Measurements from ENCODE around the gene DMD. TPM values are rescaled to one million over a fixed set of nuclear protein-coding genes. Genes with fewer than 3 reads are reported as not detected.
"Not testable (repeated sequence)": the region's sequence is repeated elsewhere in the genome, so short reads cannot be mapped to it uniquely, and the experiment has no call there.

Gene DMD
- total and polyA plus RNA-seq, 2 donors: 48.8 to 257 TPM

DNA sequence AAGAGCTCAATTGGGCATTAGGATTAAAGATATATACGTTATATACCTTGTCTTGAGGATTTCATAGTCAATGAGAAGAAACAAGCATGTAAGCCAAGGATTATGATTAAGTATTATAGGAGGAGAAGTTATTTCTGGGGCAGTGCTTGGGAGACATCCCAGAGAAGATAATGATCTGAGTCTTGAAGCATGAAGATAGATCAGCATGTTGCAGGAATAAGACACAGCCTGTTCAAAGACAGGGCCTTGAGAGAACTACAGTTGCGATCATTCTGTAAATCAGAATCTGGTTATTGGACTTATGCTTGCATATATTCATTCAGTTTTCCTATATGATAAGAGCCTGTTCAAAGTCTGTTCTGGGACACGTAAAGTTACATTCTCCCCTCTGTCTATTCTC, 1277.3 kb downstream of the DMD start:
- H3K4me1 ChIP-seq (ENCODE audit: insufficient read depth): no peaks in the 10 kb centered on the region
- H3K27ac ChIP-seq (ENCODE audit: low read depth): no peak overlapping the region
- no peaks in the 10 kb centered on the region for H3K36me3 ChIP-seq (ENCODE audit: insufficient read depth)
- no peak overlapping the region for H3K4me3 ChIP-seq (ENCODE audit: low read depth, low read length)
- 86% methylated on average over 3 of the region's 3 CpGs for WGBS
- no peak for DNase-seq (ENCODE audit: extremely low spot score)

DNA sequence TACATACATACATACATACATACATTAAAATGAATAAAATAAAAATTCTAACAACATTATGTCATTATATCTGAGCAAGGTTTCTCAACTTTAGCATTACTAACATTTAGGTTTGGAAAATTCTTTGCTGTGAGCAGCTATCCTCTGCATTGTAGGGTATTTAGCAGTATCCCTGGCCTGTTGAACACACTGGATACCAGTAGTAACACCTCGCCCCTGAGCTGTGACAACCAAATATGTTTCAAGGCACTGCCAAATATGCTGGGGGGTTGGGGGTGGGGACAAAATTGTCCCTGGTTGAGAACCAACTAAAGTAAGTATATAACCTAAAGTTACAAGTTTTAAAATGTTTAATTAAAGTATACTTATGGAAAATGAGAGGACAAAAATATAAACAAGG, 1278.6 kb downstream of the DMD start:
- DNase-seq (ENCODE audit: extremely low spot score): no peak
- H3K4me1 ChIP-seq (ENCODE audit: insufficient read depth): no peaks in the 10 kb centered on the region
- no peak overlapping the region for H3K4me3 ChIP-seq (ENCODE audit: low read depth, low read length)
- 88% methylated on average over 1 of the region's 1 CpG for WGBS
- no peaks in the 10 kb centered on the region for H3K36me3 ChIP-seq (ENCODE audit: insufficient read depth)
- no peak overlapping the region for H3K27ac ChIP-seq (ENCODE audit: low read depth)

DNA sequence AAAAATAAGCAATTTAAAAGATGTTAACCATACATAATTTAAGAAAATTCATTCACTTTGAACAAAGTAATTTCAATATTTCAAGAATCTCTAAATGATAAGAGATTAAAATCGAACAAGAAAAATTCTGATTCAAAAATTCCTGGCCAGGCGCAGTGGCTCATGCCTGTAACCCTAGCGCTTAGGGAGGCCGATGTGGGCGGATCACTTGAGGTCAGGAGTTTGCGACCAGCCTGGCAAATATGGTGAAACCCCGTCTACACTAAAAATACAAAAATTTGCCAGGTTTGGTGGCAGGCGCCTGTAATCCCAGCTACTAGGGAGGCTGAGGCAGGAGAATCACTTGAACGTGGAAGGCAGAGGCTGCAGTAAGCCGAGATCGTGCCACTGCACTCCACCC, 1279.0 kb downstream of the DMD start:
- not testable (repeated sequence) for H3K4me3 ChIP-seq (ENCODE audit: low read depth, low read length); H3K36me3 ChIP-seq (ENCODE audit: insufficient read depth); H3K27ac ChIP-seq (ENCODE audit: low read depth); H3K4me1 ChIP-seq (ENCODE audit: insufficient read depth); DNase-seq (ENCODE audit: extremely low spot score)
- WGBS: 97% methylated on average over 11 of the region's 11 CpGs

DNA sequence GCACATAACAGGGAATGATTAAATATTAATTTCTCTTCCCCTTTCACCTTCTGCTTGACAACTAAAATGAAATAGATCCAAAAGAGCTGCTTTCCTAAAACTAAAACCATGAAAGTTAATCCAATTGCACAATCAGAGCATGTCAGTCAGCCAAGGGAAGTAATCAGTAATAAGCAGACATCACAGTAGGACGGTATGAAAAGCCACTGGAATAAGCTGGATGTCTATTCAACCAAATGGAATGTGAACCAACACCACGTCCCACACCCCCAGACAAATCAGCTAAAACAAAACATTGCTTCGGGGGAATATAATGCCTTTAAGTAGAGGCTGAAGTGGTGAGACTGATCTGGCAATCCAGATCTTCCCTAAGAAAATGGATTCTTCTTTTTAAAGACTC, 1280.1 kb downstream of the DMD start:
- WGBS: 54% methylated on average over 3 of the region's 3 CpGs
- H3K36me3 ChIP-seq (ENCODE audit: insufficient read depth): no peaks in the 10 kb centered on the region
- H3K4me3 ChIP-seq (ENCODE audit: low read depth, low read length): no peak overlapping the region
- no peaks in the 10 kb centered on the region for H3K4me1 ChIP-seq (ENCODE audit: insufficient read depth)
- H3K27ac ChIP-seq (ENCODE audit: low read depth): no peak overlapping the region
- no peak for DNase-seq (ENCODE audit: extremely low spot score)

DNA sequence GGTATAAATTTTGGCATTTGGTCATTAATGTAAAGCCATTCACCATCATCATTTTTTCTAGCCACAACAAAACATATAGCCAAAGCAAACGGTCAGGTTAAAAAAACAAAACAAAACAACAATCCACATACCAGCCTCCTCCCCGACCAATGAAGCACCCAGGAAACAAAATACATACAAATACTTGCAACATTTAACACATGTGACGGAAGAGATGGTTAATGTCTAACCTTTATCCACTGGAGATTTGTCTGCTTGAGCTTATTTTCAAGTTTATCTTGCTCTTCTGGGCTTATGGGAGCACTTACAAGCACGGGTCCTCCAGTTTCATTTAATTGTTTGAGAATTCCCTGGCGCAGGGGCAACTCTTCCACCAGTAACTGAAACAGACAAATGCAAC, 1282.0 kb downstream of the DMD start:
- WGBS: 82% methylated on average over 5 of the region's 5 CpGs

DNA sequence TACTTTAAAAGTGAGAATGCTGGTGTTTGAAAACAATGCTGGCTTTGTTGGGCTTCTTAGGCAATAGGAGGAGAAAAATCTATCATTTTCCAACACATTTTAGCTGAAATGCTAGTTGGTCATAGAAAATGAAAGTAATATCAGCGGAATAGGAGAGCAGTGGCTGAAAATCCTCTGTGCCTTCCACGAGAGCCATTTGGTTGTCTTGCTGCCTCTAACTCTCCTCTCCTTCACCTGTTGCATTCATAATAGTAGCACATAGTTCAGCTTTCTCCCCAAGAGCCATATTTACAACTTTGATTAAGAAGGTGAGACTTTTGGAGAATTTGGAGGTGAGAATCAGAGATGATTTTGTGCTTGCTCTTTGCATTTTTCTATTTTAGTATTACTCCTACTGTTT, 1290.1 kb downstream of the DMD start:
- DNase-seq (ENCODE audit: extremely low spot score): no peak
- no peak overlapping the region for H3K4me3 ChIP-seq (ENCODE audit: low read depth, low read length)
- no peak overlapping the region for H3K27ac ChIP-seq (ENCODE audit: low read depth)
- 95% methylated on average over 2 of the region's 2 CpGs for WGBS
- no peaks in the 10 kb centered on the region for H3K36me3 ChIP-seq (ENCODE audit: insufficient read depth)
- no peaks in the 10 kb centered on the region for H3K4me1 ChIP-seq (ENCODE audit: insufficient read depth)

More for the DNA sequence above, 1282.0 kb downstream of the DMD start:
- Histone ChIP-seq H3K27ac (ENCODE audit: low read depth) (no peak overlapping the region), H3K36me3 (ENCODE audit: insufficient read depth) (no peaks in the 10 kb centered on the region), H3K4me1 (ENCODE audit: insufficient read depth) (no peaks in the 10 kb centered on the region), H3K4me3 (ENCODE audit: low read depth, low read length) (no peak overlapping the region)
- no peak for DNase-seq (ENCODE audit: extremely low spot score)

DNA sequence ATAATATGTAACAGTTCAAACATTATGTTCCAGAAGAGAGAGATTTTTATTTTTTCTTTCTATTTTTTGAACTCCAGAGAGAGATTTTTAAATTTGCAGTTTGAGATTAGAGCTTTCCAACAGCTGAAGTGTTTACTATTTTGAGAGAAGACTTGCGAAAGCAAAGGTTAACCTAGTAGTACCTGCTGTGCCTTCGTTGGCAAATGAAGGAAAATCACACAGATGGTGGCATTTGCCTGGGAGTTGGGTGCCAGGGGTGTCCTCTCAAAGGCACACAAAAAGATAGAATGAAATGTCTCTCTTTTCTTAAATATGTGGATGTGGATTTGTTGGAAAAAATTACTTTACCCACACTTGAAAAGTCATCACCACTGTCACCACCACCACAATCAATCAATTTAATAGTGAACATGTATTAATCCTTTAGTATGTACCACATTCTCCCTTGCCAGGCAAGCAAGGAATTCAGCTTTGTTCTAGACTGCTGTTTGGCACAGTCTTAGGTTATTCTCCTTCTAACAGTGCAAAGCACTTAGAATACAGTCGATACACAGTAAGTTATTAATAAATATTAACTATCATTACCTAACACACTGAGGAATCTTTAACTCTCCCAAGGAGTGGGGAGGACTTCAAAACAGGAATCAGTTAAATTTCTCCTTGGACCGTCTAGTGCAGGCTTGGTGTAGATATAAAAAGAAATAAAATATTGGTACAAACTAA, 1301.3 kb downstream of the DMD start:
- Histone ChIP-seq H3K27ac (ENCODE audit: low read depth) (no peak overlapping the region), H3K36me3 (ENCODE audit: insufficient read depth) (no peaks in the 10 kb centered on the region), H3K4me3 (ENCODE audit: low read depth, low read length) (no peak overlapping the region), H3K4me1 (ENCODE audit: insufficient read depth) (no peaks in the 10 kb centered on the region)
- DNase-seq (ENCODE audit: extremely low spot score): no peak
- 80% methylated on average over 4 of the region's 4 CpGs for WGBS

DNA sequence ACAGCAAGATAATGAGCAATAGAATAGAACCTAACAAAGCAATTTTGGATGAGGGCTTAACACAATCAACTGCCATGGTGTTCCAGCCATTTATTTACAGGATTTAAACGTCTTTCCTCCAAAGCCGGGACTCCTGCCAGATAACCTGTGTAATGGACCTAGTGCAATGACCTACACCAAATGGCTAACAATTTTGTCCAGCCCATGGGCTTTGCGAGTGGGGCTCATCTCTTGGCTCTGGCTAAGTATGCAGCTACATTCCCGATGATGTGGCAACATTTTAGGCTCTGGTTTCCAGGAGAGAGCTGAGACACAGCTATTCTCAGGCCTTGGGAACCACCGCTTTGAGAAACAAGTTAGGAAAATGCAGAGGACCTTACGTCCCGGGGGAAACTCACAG, 1317.2 kb downstream of the DMD start:
- DNase-seq (ENCODE audit: extremely low spot score): no peak
- no peak overlapping the region for H3K27ac ChIP-seq (ENCODE audit: low read depth)
- H3K4me3 ChIP-seq (ENCODE audit: low read depth, low read length): no peak overlapping the region
- 69% methylated on average over 7 of the region's 7 CpGs for WGBS
- H3K4me1 ChIP-seq (ENCODE audit: insufficient read depth): no peaks in the 10 kb centered on the region
- no peaks in the 10 kb centered on the region for H3K36me3 ChIP-seq (ENCODE audit: insufficient read depth)

DNA sequence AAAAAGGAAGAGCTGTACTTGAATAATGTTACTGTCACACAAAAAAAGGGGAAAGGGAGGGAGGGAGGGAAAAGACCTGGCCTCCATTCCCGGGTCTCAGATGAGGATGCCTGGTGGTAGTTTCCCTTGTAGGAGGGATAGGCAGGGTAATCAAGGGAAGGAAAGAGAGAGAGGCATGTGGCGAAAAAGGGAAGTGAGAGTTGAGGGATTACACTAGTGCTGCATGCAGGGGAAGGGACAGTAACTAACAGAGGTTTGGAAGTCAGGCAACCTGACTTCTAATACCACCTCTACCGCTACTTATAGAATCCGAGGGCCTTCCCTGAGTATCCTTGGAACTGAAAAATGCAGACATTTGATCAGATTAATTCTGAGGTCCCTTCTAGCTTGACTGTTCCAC, 1317.8 kb downstream of the DMD start:
- Histone ChIP-seq H3K4me1 (ENCODE audit: insufficient read depth) (no peaks in the 10 kb centered on the region), H3K27ac (ENCODE audit: low read depth) (no peak overlapping the region)
- 86% methylated on average over 4 of the region's 4 CpGs for WGBS

DNA sequence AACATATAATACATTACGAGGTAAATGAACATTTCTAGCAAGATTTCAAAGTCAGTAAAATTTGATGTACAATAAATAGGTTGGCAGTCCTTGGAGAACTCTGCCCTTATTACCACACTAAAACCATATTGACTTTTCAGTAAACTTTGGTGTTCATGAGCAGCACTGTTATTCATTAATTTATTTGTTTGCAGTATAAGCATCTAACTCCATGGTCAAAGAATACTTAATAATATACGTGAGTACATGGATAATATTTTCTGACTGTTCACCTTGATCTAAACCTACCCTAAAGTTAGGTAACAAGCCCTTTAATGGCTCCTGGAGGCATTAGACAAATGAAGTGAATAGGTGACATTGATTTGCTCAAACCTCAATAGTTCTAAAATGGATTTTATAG, 1322.3 kb downstream of the DMD start:
- 85% methylated on average over 2 of the region's 2 CpGs for WGBS
- no peak overlapping the region for H3K27ac ChIP-seq (ENCODE audit: low read depth)
- no peak overlapping the region for H3K4me3 ChIP-seq (ENCODE audit: low read depth, low read length)
- no peak for DNase-seq (ENCODE audit: extremely low spot score)
- no peaks in the 10 kb centered on the region for H3K36me3 ChIP-seq (ENCODE audit: insufficient read depth)
- no peaks in the 10 kb centered on the region for H3K4me1 ChIP-seq (ENCODE audit: insufficient read depth)

More for the DNA sequence above, 1317.8 kb downstream of the DMD start:
- Histone ChIP-seq H3K36me3 (ENCODE audit: insufficient read depth) (no peaks in the 10 kb centered on the region), H3K4me3 (ENCODE audit: low read depth, low read length) (no peak overlapping the region)
- DNase-seq (ENCODE audit: extremely low spot score): no peak

DNA sequence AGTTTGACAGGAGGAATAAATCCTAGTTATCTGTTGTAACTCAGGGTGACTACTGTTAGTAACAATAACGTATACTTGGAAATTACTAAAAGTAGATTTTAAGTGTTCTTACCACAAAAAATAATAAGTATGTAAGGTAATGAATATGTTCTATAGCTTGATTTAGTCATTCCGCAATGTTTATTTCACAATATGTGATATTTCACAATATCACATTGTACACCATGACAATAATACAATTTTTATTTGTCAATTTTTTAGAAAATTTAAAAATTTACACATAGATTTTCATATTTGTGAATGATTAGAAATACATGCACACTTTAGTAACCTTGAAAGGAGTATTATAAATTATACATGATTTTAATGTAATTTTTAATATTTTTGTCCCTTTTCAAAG, 1326.8 kb downstream of the DMD start:
- no peak overlapping the region for H3K4me3 ChIP-seq (ENCODE audit: low read depth, low read length)

DNA sequence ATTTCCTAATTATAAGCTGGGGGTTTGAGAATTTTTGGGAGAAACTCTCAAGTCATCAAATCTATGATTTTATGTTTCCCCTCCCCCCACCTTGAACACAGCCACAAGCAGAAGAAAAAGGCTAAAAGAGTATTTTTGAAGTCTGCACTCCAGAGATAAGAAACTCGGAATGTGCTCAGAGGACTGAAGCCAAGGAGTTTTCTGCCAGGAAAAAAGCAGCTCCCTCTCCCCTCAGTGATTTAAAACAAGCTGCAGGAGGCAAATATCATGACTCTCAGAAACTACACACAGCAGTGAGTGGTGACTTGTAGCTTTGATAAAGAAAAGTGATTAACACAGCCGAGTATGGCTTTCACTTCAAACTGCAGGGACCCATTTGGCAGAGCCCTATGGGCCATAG, 1339.3 kb downstream of the DMD start:
- Histone ChIP-seq H3K36me3 (ENCODE audit: insufficient read depth) (no peaks in the 10 kb centered on the region), H3K4me3 (ENCODE audit: low read depth, low read length) (no peak overlapping the region), H3K27ac (ENCODE audit: low read depth) (no peak overlapping the region), H3K4me1 (ENCODE audit: insufficient read depth) (no peaks in the 10 kb centered on the region)
- peak; percentile 20 for DNase-seq (ENCODE audit: extremely low spot score)
- 3% methylated on average over 2 of the region's 2 CpGs for WGBS

More for the DNA sequence above, 1326.8 kb downstream of the DMD start:
- DNase-seq (ENCODE audit: extremely low spot score): no peak
- Histone ChIP-seq H3K27ac (ENCODE audit: low read depth) (no peak overlapping the region), H3K36me3 (ENCODE audit: insufficient read depth) (no peaks in the 10 kb centered on the region), H3K4me1 (ENCODE audit: insufficient read depth) (no peaks in the 10 kb centered on the region)
- 93% methylated on average over 2 of the region's 2 CpGs for WGBS

DNA sequence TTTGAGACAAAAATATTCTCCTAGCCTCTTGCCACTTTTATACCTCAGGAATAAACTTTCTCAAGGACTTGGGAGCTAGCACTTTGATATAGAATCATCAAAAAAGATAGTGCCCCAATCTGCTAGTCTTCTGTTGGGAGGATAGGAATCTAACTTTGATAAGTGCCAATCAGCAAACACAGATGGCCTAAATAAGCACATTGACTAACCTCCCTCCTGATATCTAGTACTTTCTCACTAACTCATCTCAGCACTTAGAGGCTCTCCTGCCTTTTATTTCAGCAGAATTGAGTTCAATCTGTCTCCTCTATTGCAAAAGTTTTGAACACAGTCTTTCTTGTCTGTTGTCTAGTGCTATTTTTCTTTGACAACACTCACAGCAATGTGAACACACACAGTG, 1341.1 kb downstream of the DMD start:
- DNase-seq (ENCODE audit: extremely low spot score): no peak
- Histone ChIP-seq H3K4me3 (ENCODE audit: low read depth, low read length) (no peak overlapping the region), H3K4me1 (ENCODE audit: insufficient read depth) (no peaks in the 10 kb centered on the region), H3K27ac (ENCODE audit: low read depth) (no peak overlapping the region), H3K36me3 (ENCODE audit: insufficient read depth) (no peaks in the 10 kb centered on the region)

DNA sequence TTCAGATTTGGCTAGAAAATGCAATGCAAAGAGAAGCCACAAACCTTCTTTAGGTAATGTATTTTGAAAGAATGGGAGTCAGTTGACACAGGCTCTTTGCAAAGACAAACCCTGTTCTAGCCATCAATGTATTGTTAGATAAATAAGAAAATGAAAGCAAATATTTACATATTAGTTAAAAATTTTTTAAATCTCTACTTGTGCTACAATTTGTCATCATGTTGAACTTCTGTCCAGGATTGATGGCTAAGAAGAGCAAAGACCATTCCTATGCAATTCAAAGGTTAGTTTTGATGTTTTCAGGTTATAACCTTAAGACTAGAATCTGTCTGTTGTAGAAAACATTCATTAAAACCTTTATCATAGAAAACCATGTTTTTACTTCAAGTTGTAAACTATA, 1350.7 kb downstream of the DMD start:
- Histone ChIP-seq H3K27ac (ENCODE audit: low read depth) (no peak overlapping the region), H3K4me3 (ENCODE audit: low read depth, low read length) (no peak overlapping the region), H3K36me3 (ENCODE audit: insufficient read depth) (no peaks in the 10 kb centered on the region), H3K4me1 (ENCODE audit: insufficient read depth) (no peaks in the 10 kb centered on the region)
- DNase-seq (ENCODE audit: extremely low spot score): no peak

DNA sequence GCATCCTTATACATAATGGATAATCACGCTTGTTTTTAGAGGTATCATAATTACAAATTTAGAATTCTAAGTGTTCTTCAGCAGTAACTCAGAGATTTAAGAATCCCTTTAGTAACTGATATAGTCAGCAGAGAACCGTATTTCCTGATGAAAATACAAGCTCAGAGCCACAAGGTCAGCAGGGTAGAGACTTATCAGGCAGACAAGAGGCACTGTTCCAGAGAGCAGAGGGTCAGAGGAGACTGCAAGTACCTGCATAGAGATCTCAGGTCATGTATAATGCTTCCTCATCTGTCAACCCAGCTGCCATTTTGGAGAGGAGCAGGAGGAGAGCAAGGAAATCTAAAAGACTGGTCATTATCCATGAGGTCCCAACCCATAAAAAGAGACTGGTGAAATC, 1352.4 kb downstream of the DMD start:
- no peak for DNase-seq (ENCODE audit: extremely low spot score)
- 79% methylated on average over 2 of the region's 2 CpGs for WGBS
- H3K36me3 ChIP-seq (ENCODE audit: insufficient read depth): no peaks in the 10 kb centered on the region
- no peak overlapping the region for H3K27ac ChIP-seq (ENCODE audit: low read depth)
- H3K4me1 ChIP-seq (ENCODE audit: insufficient read depth): no peaks in the 10 kb centered on the region
- no peak overlapping the region for H3K4me3 ChIP-seq (ENCODE audit: low read depth, low read length)

All from urinary bladder (tissue), 4 donors.